ENCODE results near the gene HNF1A.

Gene HNF1A

GRCh38 chr12:121022713-121023112 lies 44.4 kb downstream of the HNF1A start:
- DNase-seq (ENCODE audit: low read depth in 1 of 2, low spot score in 1 of 2): no peak
- H3K27me3 ChIP-seq (ENCODE audit: insufficient read depth, poor library complexity, severe bottlenecking): no peaks in the 10 kb centered on the region
- no peak overlapping the region for H3K27ac ChIP-seq (replicated peaks)
- no peak for TF ChIP-seq GABPA (IDR thresholded peaks at IDR 0.05; ENCODE audit: low read depth)
- no peak for TF ChIP-seq POLR2AphosphoS5 (IDR thresholded peaks at IDR 0.05; ENCODE audit: low read depth)
- no peak for TF ChIP-seq REST (IDR thresholded peaks at IDR 0.05; ENCODE audit: insufficient replicate concordance, low read depth)
- TF ChIP-seq CTCF (IDR thresholded peaks at IDR 0.05; ENCODE audit: insufficient read depth, low read length): no peak
- no peak for TF ChIP-seq SPI1 (IDR thresholded peaks at IDR 0.05; ENCODE audit: borderline replicate concordance, low read depth)
- H3K4me3 ChIP-seq (replicated peaks; ENCODE audit: insufficient read depth, low read length): no peak overlapping the region

- H3K27ac ChIP-seq (replicated peaks): no peak overlapping the region
- no peak for TF ChIP-seq REST (IDR thresholded peaks at IDR 0.05; ENCODE audit: insufficient replicate concordance, low read depth)
- no peak for TF ChIP-seq CTCF (IDR thresholded peaks at IDR 0.05; ENCODE audit: insufficient read depth, low read length)
- TF ChIP-seq GABPA (IDR thresholded peaks at IDR 0.05; ENCODE audit: low read depth): no peak
- no peak for TF ChIP-seq POLR2AphosphoS5 (IDR thresholded peaks at IDR 0.05; ENCODE audit: low read depth)
- TF ChIP-seq SPI1 (IDR thresholded peaks at IDR 0.05; ENCODE audit: borderline replicate concordance, low read depth): no peak
- H3K27me3 ChIP-seq (ENCODE audit: insufficient read depth, poor library complexity, severe bottlenecking): no peaks in the 10 kb centered on the region
- no peak overlapping the region for H3K4me3 ChIP-seq (replicated peaks; ENCODE audit: insufficient read depth, low read length)
- DNase-seq (ENCODE audit: low read depth in 1 of 2, low spot score in 1 of 2): no peak
Observed at GRCh38 chr12:121023799-121024198, 45.5 kb downstream of the HNF1A start.

- Histone ChIP-seq H3K4me3 (replicated peaks; ENCODE audit: insufficient read depth, low read length) (no peak overlapping the region), H3K27me3 (ENCODE audit: insufficient read depth, poor library complexity, severe bottlenecking) (no peaks in the 10 kb centered on the region), H3K27ac (replicated peaks) (no peak overlapping the region)
- TF ChIP-seq REST (IDR thresholded peaks at IDR 0.05; ENCODE audit: insufficient replicate concordance, low read depth): no peak
- TF ChIP-seq POLR2AphosphoS5 (IDR thresholded peaks at IDR 0.05; ENCODE audit: low read depth): no peak
- no peak for TF ChIP-seq CTCF (IDR thresholded peaks at IDR 0.05; ENCODE audit: insufficient read depth, low read length)
- TF ChIP-seq GABPA (IDR thresholded peaks at IDR 0.05; ENCODE audit: low read depth): no peak
- DNase-seq (ENCODE audit: low read depth in 1 of 2, low spot score in 1 of 2): no peak
Observed at GRCh38 chr12:121025442-121026226, 47.3 kb downstream of the HNF1A start.

Measured in HL-60 (cell line).